Measurements from ENCODE around the gene SLCO4A1.
A peak's percentile ranks its signal among the peaks of the same experiment; 100 is the strongest.
"Not testable (repeated sequence)": the region's sequence is repeated elsewhere in the genome, so short reads cannot be mapped to it uniquely, and the experiment has no call there.

SLCO4A1 gene

DNA sequence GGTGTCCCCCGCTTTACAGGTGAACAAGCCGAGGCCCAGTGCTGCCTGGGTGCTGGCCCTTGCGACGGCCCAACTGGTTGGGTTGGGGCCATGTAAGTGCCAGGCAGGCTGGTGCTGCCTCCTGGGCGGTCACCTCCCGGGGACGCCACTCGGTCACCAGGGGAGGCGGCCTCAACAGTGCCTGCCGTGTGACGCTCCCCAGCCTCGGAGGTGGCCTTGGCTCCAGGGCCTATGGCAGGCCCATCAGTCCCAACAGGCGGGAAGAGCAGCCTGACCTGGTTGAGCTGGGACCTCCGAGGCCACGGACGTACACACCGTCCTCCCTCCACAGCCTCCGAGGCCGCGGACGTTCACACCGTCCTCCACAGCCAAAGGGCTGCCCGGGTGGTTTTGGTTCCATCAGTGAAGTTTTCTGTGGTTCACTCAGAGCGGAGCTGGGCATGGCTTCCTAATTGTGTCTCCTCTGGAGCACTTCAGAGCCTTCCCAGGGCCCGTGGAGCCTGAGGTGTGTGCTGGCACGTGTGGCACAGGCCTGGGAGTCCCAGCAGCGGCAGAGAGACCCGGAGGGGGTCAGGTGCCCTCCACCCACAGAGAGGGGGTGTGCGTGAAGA lies 19.3 kb upstream of the SLCO4A1 start:
- DNase-seq, result no peak

DNA sequence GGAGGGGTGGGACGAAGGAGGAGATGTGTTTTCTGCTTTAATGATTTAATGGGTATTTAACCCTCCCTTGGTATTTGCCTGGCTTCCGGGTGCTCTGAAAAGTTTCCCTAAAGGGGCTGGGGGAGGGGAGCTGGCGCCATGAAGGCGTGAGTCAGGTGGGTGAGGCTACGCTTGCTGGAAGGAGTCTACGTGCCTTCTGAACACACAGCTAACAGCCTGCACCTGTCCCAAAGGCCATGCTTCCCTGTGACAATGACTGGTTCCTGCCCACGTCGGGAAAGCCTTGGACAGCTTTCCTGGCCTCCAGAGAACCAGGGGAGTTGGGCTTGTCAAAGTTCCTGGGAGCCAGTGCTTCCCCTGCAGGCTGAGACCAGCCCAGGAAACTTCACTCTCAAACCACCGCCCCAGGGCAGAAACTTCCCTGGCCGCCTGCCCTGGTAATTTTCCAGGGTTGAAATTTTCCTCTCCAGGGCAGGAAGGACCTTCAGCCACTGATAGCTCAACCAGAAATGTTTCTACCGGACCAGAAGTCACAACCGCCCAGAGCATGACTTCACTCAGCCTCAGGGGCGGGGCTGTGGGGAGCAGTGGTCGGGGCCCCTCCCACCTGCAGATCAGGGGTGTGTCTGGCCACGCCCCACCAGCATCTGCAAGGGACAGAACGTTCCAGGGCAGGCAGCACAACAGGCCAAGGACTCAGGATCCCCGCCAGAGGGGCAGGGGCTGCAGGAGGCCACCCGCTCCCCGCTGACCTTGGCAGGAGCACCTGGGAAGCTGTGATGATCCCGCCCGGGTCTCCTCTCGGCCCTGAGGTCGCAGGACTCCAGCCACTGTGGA lies 18.6 kb upstream of the SLCO4A1 start:
- DNase-seq, result peak; percentile 90

DNA sequence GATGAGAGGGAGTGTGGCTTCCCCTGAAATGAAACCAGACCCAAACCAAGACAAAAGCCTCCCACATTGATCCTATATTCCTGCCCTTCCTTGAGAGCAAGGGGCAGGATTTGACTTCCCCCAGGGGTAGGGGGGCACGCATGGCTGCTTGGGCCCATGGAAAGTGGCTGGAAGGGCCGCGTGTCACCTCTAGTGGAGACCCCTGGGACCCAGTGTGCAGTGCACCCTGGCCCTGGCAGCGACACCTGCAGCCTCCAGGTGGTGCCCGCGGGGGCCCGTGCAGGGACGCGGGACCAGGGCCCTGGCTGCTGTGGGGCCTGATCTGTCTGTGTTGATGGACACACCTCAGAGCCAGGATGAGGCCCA lies 18.0 kb upstream of the SLCO4A1 start:
- peak; percentile 21 for DNase-seq

DNA sequence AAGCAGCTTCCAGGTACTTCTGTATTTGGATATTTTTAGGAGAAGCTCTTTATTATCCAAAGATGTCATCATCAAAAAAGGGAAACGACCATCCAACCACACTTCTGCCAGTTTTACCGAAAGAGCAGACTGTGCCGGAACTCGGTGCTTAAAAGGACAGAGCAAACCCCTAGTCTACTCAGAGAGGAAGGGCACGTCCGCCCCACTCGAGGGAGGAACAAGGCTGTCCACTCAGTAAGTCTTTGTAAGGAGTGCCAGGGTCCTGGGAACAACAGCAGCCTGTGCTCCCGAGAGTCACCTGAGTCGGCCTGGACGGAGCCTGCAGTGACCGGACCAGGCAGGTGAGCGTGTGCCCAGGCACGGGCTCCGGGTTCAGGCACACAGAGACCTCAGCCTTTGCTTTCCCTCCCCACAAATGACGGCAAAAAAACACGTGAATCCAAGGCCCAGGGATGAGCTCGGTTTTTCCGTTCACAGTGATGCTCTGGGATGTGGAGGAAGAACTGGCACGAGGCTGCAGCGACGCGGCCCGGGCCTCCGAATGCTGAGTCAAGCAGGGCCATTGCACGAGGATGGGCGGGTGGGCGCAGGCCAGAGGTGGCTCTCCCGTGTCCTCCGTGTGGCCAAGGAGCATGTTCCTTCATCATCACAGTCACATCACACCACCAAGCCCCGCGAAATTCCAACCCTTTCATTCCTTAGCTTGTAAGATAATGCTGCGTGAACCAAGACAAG lies 17.4 kb upstream of the SLCO4A1 start:
- no peak for DNase-seq

DNA sequence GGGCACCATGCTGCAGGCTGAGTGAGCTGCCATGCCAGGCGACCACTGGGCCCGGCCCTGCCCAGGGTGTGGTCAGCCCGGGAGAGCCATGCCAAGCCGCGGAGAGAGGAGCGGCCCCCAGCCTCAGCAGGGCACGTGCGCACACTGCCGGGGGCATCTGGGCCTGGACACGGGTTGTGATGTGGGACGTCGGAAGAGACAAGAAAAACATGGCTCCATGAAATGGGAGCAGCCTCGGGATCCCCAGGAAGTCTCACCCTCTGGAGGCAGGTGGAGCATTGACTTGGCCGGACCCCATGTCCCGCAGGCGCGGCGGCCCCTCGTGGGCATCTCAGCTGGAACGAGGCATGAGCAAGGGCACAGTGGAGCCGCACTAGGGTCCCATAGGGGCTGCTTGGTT lies 16.8 kb upstream of the SLCO4A1 start:
- no peak for DNase-seq

DNA sequence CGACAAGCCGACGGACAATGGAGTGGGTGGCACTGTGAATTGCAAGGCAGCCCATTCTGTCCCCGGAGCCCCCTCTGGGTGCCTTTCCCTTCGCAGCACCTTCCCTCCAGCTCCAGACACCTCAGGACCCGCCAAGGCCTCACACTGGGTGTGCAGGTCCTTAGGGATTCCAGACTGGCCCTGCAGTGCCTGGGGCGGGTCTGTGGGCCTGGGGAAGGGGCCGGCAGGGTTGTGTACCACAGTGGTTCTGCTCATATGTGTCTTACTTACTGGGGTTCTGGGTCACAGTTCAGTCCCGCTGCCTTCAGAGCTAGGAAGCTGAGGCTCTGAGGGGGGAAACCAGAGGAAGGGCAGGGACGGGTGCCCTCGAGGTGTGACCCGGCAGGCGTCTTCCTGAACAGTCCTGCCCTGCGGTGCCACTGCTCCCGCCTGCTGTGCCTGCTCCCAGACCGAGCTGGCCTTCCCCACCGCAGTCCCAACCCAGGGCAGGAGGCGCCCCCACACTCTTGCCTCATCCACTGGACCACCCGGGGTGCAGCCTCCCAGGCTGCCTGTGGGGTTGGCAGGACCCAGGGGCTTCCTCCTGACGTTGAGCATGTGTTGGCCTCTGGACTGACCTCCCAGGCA lies 16.3 kb upstream of the SLCO4A1 start:
- no peak for DNase-seq

DNA sequence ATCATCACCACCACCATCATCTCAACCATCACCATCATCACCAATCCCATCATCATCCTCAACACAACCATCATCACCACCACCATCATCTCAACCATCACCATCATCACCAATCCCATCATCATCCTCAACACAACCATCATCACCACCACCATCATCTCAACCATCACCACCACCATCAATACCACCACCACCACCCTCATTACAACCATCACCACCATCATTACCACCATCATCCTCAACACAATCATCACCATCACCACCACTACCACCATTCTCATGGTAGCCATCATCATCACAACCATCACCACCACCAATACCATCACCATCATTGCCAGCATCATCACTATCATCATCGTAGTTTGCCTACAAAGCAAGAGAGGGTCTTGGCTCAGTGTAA lies 14.9 kb upstream of the SLCO4A1 start:
- not testable (repeated sequence) for DNase-seq

DNA sequence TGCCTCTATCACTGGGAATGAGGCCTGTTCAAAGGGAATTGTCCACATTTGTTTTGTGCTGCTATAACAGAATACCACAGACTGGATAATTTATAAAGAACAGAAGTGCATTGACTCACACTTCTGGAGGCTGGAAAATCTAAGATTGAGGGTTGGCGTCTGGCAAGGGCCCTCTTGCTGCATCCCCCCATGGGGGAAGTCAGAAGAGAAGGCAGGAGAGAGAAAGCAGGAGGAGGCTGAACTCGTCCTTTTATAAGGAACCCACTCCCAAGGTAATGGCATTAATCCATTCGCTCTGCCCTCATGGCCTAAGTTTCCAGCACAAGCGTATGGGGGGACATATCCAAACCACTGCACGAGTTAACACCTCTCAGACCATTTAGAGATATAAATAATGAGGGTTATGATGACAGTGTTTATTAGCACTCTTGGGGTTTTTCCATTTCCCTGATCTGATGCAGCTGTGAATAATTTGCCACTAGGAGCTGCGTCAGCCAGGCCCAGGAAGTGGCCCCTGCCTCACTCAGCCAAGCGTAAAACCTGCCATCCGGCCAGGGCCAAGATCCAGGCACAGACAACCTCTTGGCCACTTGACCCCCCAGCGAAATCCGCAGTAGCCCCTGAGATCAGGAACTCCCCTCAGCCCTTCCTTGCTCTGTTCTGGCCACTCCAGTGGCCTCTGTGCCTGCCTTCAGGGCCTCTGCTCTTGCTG lies 14.2 kb upstream of the SLCO4A1 start:
- no peak for DNase-seq

DNA sequence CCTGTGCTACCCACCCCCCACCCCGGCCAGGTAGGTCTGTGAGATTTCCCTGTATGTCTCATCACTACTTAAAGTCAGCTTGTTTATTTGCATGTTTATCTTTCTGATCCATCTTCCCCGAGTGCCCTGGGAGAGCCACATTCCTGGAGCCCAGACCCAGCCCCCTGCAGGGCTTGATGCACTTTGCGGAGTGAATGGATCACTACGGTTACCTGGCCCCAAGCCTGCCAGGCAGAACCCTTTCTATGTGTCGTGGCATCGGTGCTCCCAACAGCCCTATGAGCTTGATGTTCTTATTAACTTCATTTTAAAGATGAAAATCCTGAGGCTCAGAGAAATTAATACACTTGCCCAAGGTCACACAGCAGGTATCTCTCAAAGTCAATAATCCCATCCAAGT lies 13.6 kb upstream of the SLCO4A1 start:
- DNase-seq, result no peak

DNA sequence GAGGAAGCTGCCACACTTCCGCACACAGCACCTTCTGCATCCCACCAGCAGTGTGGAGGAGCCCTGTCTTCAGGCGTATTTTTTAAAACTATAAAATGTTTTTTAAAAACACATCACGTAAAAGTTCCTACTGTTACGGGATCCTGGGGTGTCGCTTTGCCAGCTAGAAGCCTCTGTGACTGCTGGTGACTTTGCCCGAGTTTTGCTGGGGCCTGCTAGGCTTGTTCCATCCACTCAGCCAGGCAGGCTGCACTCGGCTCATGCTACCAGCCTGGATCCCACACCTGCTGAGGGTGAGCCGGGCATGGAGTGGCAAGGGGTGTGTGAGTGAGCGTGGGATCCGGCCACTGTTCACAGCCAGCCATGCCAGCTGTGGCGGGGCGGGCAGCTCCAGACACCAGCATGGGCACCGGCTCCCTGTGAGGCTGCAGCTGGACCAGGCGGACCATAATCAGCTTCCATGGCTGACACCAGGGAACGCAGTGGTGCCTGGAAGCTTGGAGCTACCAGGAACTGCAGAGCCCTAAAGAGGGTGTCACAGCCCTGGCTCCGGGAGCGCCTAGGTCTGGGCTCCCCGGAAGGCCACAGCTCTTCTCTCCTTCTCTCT lies 12.3 kb upstream of the SLCO4A1 start:
- no peak for DNase-seq

DNA sequence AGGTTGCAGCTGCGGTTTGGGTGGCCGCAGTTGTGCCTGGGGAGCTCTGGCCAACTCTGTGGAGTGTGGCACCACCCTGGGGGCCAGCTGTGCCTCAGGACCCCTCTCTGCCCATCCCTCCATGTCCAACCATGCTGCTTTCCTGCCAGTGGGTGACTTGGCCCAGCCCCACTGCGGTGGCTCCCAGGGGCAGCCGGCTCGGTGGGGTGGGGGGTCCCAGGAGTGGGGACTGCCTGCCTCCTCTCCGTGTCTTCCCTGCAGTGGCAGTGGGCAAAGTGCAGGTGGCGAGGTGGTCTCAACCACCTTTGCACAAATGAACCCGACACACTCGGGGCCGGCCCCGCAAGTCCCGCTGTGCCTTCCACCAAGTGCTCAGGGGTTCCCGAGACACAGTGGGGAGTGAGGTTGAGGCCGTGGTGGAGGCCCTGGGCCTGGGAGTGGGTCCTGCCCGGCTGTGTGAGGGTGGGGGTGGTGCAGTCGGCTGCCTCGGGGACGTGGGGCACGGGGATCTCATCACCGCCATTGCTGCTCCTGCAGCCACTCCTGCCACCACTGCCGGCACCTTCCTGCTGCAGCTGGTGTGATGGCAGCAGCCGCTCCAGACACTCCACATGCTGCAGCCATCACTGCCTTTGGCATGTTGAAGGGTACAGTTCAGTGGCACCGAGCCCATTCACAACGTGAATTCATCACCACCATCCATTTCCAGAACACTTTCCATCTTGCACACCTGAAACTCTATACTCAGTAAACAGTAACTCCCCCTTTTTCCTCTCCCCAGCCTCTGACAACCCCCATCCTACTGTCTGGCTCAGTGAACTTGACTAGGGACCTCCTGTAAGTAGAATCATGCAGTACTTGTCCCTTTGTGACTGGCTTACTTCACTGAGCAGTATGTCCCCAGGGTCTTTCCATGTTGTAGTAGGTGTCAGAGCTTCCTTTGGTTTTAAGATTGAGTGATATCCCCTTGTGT lies 10.7 kb upstream of the SLCO4A1 start:
- no peak for DNase-seq

DNA sequence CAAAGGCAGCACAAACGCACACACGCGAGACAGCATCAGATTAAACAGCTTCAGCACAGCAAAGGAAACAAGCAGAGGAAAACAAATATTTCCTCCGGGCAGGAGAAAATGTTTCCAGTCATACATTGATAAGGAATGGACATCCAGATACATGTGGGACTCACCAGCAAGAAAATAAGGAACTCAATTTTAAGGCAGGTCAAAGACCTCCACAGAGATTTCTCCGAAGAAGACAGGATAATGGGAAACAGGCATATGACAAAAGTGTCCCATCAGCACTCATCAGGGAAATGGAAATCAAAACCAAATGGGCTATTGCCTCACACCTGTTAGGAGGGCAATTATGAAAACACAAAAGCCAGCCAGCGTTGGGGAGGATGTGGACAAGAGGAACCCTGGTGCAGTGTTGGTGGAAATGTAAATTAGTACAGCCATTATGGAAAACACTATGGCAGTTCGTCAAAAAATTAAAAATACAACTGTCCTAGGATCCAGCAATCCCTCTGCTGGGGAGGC lies 9.7 kb upstream of the SLCO4A1 start:
- no peak for DNase-seq

DNA sequence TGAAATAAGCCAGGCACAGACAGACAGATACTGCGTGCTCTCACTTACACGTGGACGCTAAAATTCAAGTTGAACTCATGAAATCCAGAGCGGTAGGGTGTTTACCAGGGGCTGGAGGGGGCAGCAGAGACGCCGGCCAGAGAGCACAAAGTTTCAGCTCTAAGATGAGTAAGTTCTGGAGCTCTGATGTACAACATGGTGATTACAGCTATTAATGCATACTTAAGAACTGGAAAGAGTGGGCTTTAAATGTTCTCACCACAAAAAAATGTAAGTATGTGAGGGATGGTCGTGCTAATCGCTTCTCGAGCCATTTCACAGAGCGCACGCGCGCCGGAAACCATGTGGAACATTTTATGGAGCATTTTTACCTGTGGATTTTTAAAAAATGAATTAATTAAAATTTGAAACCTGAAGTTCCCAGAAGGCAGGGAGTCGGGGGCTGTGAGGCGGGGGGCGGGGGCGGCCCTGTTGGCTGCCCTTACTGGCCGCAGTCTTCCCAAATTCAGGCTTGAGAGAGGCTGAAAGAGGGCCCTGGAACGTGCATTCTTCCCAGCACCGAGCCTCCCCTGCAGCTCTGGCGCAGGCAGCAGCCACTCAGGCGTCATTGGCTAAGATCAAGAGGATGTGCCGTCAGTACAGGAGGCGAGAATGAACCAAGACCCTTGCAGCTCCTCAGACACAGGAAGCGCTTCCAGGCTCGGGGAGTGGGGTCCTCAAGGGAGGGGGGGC lies 8.5 kb upstream of the SLCO4A1 start:
- no peak for DNase-seq

DNA sequence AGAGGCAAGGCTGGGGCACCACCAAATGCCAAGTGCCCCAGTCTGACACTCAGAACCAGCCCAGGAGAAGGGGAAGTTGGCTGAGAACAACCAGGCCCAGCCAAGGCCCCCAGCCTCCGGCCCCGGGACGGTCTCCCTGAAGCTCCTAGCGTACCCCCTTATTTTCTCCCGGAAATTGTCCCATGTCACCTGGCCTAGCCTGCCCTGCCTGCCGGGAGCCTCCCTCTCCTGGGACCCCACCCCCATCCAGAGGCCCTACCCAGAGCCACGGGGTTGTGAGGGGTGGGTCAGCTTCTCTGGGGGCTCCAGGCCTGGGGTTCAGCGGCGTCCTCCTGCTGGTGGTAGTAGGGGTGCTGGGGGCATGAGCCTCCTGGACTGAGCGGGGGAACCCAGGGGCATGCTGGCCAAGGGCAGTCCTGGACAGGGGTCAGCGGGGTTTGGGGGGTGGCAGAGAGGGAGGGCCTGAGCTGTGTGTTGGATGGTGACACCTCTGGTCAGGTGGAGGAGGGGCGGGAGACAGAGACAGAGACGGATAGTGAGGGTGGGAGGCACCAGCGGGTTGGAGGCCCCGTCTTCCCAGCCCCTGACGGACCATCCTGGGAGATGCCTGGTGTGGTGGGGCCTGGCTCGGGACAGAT lies 7.9 kb upstream of the SLCO4A1 start:
- DNase-seq, result no peak

DNA sequence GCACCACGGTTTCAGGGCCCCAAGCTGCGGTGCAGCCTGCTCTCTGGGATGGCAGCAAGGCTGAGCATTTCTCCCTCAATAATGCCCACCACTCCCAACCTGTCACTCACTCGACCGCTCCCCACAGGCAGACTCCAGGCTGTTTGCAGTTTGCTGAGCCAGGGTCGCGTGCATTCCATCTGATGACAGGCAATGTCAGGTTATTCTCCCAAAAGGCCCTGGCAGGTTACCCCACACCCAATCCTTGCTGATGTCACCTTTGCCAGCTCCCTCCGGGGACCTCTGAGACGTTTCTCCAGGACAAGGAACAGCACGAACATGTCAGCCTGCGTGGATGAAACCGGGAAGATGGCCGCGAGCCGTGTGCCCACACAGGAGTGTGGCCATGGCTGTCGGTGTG lies 7.1 kb upstream of the SLCO4A1 start:
- DNase-seq, result no peak

DNA sequence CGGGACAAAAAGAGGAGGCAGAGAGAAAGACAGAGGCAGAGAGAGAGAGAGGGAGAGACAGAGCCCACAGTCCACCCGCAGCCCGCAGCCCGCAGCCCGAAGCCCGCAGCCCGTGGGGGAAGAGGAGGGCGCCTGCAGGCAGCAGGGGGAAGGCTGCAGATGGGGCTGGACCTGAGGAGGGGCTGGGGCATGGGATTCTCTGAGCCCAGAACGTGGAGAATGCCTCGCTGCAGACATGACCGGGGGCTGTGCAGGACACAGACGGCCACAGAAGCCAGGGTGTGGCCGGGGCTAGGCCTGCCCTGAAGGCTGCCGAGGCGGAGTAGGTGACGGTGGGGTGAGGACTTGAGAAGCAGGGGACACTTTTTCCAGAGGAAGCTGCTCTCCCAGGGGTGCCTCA lies 6.5 kb upstream of the SLCO4A1 start:
- no peak for DNase-seq

DNA sequence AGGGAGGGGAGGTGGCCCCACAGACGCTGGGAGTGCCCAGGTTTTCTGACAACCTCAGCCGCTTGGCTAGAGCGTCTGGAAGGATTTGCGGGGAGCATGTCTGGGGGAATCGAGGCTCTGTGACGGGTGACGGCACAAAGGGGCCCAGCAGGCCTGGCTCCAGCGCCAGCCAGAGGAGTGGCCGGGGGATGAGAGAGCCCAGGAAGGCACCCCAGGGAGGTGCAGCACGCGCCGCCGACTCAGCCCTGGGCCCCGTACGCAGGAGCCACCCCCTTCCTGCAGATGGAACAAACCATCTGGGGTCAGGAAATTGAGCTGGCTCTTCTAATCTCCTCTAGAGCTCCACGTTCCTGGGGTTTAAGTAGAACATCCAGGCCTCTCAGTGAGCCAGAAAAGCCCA lies 5.9 kb upstream of the SLCO4A1 start:
- DNase-seq, result peak; percentile 32

DNA sequence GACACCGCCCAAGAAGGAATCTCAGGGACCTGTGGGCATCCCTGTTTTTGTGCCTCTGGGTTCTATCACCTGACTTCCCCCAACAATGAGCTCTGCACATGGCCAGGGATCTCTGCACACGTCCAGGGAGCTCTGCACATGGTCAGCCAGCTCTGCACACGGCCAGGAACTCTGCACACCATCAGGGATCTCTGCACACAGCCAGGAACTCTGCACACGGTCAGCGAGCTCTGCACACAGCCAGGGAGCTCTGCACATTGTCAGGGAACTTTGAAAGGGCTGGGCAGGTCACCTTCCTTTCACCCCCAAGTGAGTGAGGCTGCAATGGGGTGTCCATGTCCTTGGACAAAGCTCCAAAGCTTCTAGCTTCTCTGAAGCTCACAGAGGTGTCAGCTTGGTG lies 5.2 kb upstream of the SLCO4A1 start:
- DNase-seq, result no peak

DNA sequence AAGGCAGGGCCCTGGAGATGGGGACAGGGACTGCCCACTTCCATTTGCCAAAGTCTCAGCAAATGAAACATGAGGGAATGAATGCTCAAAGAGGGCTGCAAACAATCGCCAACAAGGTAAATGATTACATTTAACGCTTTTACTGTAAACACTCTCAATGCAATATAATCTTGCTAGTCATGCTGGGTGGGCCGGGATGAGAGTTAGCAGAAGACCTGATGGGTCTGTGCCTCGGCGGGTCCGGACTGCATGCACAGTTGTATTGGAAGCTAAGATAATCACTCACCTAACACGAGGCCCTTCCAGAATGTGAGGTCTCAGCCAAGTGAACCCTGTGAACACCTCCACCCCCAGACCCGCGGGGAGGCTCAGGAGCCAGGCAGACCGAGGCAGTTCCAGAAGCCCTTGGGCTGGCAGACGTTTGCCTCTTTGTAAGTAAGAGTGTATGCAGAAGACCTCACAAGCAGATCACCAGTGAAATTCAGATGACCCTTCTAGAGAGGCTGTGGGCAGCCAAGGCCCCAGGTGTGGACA lies 4.7 kb upstream of the SLCO4A1 start:
- DNase-seq, result no peak

All from CD4-positive, alpha-beta T cell treated with Interleukin-17A for 4 hours (primary cell).